HG03095 (cell line): ENCODE results near the gene ZNF619.

ENCODE experiments used
- ATAC-seq: cut with Tn5 transposase; IDR thresholded peaks from one replicate; pipeline ENCODE4 v1.9.1; 2021; ENCODE audit warnings: moderate library complexity; ENCODE audit not compliant: unreplicated experiment

ZNF619 gene

DNA sequence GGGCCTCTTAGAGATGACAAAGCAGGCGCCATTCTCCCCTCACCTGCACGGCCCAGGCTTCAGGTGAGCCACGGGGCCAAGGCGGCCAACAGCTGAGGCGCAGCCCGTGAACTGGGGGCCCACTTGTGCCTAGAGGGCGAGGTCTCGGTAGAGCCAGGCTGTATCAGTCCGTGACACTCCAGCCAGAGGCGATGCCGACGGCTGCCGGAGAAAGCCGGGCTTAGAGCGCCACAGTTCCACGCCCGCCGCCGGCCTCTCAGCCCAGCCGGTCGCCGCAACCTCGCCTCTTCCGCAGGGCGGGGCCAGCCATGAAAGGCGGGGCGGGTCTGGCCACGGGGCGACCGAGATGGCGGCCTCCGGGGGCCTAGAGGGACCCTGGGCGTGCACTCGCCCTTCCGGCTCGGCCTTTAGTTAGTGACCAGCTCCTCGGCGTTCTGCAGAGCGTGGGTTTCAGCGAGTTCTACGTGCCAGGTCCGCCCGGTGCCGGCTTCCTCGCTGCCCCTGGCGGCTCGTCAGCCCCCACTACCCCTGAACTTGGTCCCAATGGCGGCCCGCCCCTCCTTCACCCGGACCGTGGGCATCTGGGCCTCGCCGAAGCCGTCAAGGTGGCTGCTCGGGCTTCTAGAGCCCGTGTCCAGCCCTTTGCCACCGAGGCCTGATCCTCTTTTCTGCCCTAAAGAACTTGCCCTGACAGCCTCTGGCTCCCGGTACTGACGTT lies 47.8 kb downstream of the ZNF619 start, which contains the start of gene ZNF621:
Gene ZNF621 (plus strand): TSS at position 393 of the 718 bp plus-strand sequence. CDS start 881 bp downstream, outside the sequence.
- ATAC-seq: peak; percentile 99

GRCh38 chr3:40528426-40528825 lies 51.5 kb downstream of the ZNF619 start:
- ATAC-seq: no peak

DNA sequence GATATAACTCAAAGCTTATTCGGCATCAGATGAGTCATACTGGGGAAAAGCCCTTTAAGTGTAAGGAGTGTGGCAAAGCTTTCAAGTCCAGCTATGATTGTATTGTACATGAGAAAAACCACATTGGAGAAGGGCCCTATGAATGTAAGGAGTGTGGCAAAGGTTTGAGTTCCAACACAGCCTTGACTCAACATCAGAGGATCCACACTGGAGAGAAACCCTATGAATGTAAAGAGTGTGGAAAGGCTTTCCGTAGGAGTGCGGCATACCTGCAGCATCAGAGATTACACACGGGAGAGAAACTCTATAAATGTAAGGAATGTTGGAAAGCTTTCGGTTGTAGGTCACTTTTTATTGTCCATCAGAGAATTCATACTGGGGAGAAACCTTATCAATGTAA lies 55.3 kb downstream of the ZNF619 start:
- ATAC-seq: no peak

DNA sequence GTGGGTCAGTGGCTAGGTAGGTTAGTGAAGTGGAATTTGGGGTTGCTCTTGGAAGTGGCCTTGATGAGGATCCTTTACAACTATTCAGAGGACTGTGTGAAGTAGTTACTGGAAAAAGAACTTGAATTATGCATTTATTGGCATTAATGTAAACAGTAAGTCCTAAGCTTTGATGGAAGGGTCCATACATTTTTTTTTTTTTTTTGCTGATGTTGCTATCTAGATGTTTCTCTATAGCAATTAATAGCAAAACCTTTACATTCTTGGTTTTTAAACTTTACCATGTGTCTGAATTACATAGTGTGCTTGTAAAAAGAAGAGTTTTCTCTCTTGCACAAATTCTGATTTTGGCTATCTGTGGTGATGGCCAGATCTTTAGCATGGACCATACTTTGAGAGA lies 57.4 kb downstream of the ZNF619 start:
- no peak for ATAC-seq
